Spleen (tissue), 11 donors: Measurements from ENCODE around the gene TP63. TPM values are rescaled to one million over a fixed set of nuclear protein-coding genes. Genes with fewer than 3 reads are reported as not detected.

Source experiments
- DNase-seq: peaks from one replicate; pipeline ENCODE4 v3.0.0-alpha.2; 2020
- H3K27ac ChIP-seq, 8 donors: fragments of 200-600 bp; sonication (generic) in 7 of 8; 1 replicate in 4 of 8; 2 replicates in 4 of 8; pipeline versions ENCODE4 v1.5.0 to v1.8.0; 2016 to 2021; ENCODE audit warnings: inconsistent platforms in 4 of 8, mild to moderate bottlenecking in 4 of 8, moderate library complexity in 1 of 8
- H3K27me3 ChIP-seq, 7 donors: fragments of 200-600 bp; sonication (generic) in 6 of 7; replicated peaks in 1 of 7; 1 replicate in 4 of 7; 2 replicates in 3 of 7; pipeline versions ENCODE4 v1.5.0 to v1.8.0; 2016 to 2021; ENCODE audit warnings: inconsistent platforms in 3 of 7, mild to moderate bottlenecking in 1 of 7
- H3K36me3 ChIP-seq, 6 donors: fragments of 200-600 bp; sonication (generic) in 5 of 6; 1 replicate in 4 of 6; 2 replicates in 2 of 6; pipeline versions ENCODE4 v1.5.0 to v1.8.0; 2016 to 2021; ENCODE audit warnings: inconsistent platforms in 2 of 6
- H3K4me1 ChIP-seq, 6 donors: fragments of 200-600 bp; sonication (generic) in 5 of 6; 1 replicate in 3 of 6; 2 replicates in 3 of 6; pipeline versions ENCODE4 v1.5.0 to v1.8.0; 2016 to 2021; ENCODE audit warnings: inconsistent platforms in 3 of 6
- H3K4me3 ChIP-seq, 8 donors: fragments of 200-600 bp; sonication (generic) in 7 of 8; 1 replicate in 4 of 8; 2 replicates in 4 of 8; pipeline versions ENCODE4 v1.5.0 to v1.8.0; 2016 to 2021; ENCODE audit warnings: inconsistent platforms in 4 of 8, mild to moderate bottlenecking in 4 of 8, moderate library complexity in 2 of 8
- H3K9me3 ChIP-seq, 8 donors: fragments of 200-600 bp; sonication (generic) in 7 of 8; 1 replicate in 4 of 8; 2 replicates in 4 of 8; pipeline versions ENCODE4 v1.5.0 to v1.8.0; 2016 to 2021; ENCODE audit warnings: inconsistent platforms in 4 of 8
- CTCF ChIP-seq, 11 experiments: fragments of 200-600 bp in 7 of 11; fragments of 450-650 bp in 4 of 11; sonication (generic) in 4 of 11; IDR thresholded peaks in 8 of 11; conservative IDR thresholded peaks in 3 of 11; 1 replicate in 7 of 11; 2 replicates in 4 of 11; pipeline versions ENCODE4 v1.4.0 to v1.8.0; 2016 to 2021; ENCODE audit warnings: antibody characterized with exemption in 11 of 11, inconsistent platforms in 4 of 11, mild to moderate bottlenecking in 1 of 11
- POLR2A ChIP-seq, 3 donors: fragments of 450-650 bp; IDR thresholded peaks; one replicate each; pipeline ENCODE4 v1.5.1; 2017; ENCODE audit warnings: antibody characterized with exemption in 3 of 3, mild to moderate bottlenecking in 1 of 3
- POLR2AphosphoS5 ChIP-seq, 3 donors: sonication (generic); formaldehyde crosslinking; IDR thresholded peaks; one replicate each; pipeline ENCODE4 v1.5.1; 2017; ENCODE audit warnings: antibody characterized with exemption in 3 of 3
- WGBS, 5 donors: extraction: QIAGEN DNeasy Blood & Tissue Kit in 3 of 5; methylation state at CpG; one replicate each; pipeline versions ENCODE4 v1.1.5 to v1.1.7; 2013 to 2018; 5-methylcytosine and 5-hydroxymethylcytosine counted together
- intact Hi-C: fragments of 100-400 bp; cut with DNase I; formaldehyde crosslinking; loops from one replicate; pipeline ENCODE4 v1.15.0; 2023; ENCODE audit warnings: low total_unique reads
- polyA plus RNA-seq, 3 donors: library from polyadenylated mRNA; stranded (reverse); fragments of 200-250 nt; gene quantifications; one replicate each; pipeline ENCODE4 v1.2.1, GENCODE V29; 2013
- total RNA-seq, 7 donors: library from RNA; depleted of rRNA in 3 of 7; stranded (reverse); fragments of >200 nt in 3 of 7; fragmentation: NEBNext Ultra II Directional in 4 of 7; extraction: Animal tissue kit (Norgen Biotek cat#: 25700) in 4 of 7; gene quantifications; one replicate each; pipeline versions ENCODE4 v1.1.0 to v1.2.1, GENCODE V29; 2016 to 2021
- donor health status: healthy with polysubstance abuse.
- donor health status: DM: no; HTN: no; CAD: no; lungs with moderate emphysema.
- donor health status: DM: no; HTN: no; CAD: no.
- donor health status: Bipolar disorder and iron deficiency.
- donor health status: healthy.
- donor health status: DM: no; HTN: no; CAD: no.
- donor health status: DM: yes; HTN: yes; CAD: no.

TP63 gene
- total and polyA plus RNA-seq, 10 donors = 0.09 to 0.68 (median 0.29) TPM

DNA sequence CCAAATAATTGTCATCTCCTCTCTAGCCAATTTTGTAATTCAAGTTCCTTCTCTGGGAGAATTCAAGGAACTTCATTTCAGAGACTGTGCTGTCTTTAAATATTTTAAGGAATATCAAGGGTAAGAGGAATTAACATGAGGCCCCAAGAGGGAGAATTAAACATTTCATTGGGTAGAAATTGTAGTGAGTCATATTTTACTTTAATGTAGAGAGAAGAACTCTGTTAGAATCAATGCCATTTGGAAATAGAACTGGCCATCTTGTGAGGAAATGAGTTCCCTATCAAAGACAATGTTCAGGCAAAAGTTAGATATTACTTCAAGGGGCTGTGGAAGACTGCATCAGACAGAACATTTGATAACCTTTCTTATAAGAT, 43.5 kb upstream of the TP63 start:
- peaks cover 0 to 6% (median 2%) of the 10 kb centered on the region in 8 donors for H3K9me3 ChIP-seq
- H3K36me3 ChIP-seq = no peaks in the 10 kb centered on the region
- no peak for DNase-seq
- no peaks in the 10 kb centered on the region for H3K27me3 ChIP-seq
- TF ChIP-seq POLR2AphosphoS5 (IDR thresholded peaks at IDR 0.05) = no peak
- no peak for TF ChIP-seq POLR2A (IDR thresholded peaks at IDR 0.05)
- no peak for TF ChIP-seq CTCF (IDR thresholded peaks at IDR 0.05 in 8 of 11, conservative IDR thresholded peaks at IDR 0.05 in 3 of 11)
- no peaks in the 10 kb centered on the region for H3K4me1 ChIP-seq
- H3K27ac ChIP-seq = no peak overlapping the region
- no peak overlapping the region for H3K4me3 ChIP-seq
- intact Hi-C loops = no loop called here

DNA sequence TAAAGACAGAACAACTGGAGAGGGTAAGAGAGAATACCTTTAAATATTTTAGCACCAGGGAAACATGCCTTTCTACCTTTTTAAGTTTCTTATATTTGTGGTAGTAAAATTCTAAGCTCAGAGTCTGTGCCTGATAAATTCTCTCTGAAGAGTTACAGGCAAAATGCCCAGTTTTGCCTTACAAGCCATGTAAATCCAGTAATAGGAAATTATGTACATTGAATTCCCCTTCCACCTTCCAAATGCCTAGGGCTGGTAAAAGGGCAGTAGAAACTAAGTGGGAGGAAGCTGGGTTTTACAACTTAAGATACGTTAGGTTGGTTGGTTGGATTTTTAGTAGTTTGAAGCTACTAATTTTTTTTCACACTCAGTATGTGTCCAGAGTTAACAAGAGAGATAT, 43.1 kb upstream of the TP63 start:
- Histone ChIP-seq H3K27ac (no peak overlapping the region), H3K36me3 (no peaks in the 10 kb centered on the region), H3K4me1 (no peaks in the 10 kb centered on the region), H3K27me3 (no peaks in the 10 kb centered on the region), H3K4me3 (no peak overlapping the region), H3K9me3 (peaks cover 0 to 7% (median 2%) of the 10 kb centered on the region in 8 donors)
- intact Hi-C loops = no loop called here
- WGBS, 5 donors = 32 to 74% (median 57%) methylated on average over 1 of the region's 1 CpG
- no peak for DNase-seq
- TF ChIP-seq POLR2AphosphoS5 (IDR thresholded peaks at IDR 0.05) = no peak
- no peak for TF ChIP-seq POLR2A (IDR thresholded peaks at IDR 0.05)
- no peak for TF ChIP-seq CTCF (IDR thresholded peaks at IDR 0.05 in 8 of 11, conservative IDR thresholded peaks at IDR 0.05 in 3 of 11)

GRCh38 chr3:189588475-189589178, 42.6 kb upstream of the TP63 start:
- no peak overlapping the region for H3K4me3 ChIP-seq
- WGBS, 5 donors = 86 to 92% (median 91%) methylated on average over 5 of the region's 5 CpGs
- H3K27ac ChIP-seq = no peak overlapping the region
- intact Hi-C loops = no loop called here
- H3K9me3 ChIP-seq = peaks cover 0 to 7% (median 2%) of the 10 kb centered on the region in 8 donors
- no peak for TF ChIP-seq POLR2A (IDR thresholded peaks at IDR 0.05)
- no peak for TF ChIP-seq POLR2AphosphoS5 (IDR thresholded peaks at IDR 0.05)
- TF ChIP-seq CTCF (IDR thresholded peaks at IDR 0.05 in 8 of 11, conservative IDR thresholded peaks at IDR 0.05 in 3 of 11) = no peak
- no peak for DNase-seq
- H3K4me1 ChIP-seq = no peaks in the 10 kb centered on the region
- H3K27me3 ChIP-seq = no peaks in the 10 kb centered on the region
- no peaks in the 10 kb centered on the region for H3K36me3 ChIP-seq

DNA sequence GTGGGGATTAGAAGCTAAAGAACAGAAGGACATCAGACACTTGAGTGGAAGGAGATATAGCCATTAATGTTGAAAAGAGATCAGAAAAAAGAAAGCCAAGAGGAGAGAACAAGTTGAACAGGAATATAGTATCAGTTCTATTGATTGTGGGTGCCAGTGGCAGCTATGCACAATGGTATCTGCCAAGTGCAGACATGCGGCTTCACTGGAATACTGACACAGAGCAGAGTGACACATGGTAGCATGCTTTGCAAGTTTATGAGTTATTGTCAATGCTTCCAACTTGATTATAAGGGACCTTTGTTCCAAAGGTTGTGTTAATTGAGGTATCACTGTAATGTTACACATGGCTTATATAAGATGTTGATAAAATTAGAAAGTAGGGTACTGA, 42.0 kb upstream of the TP63 start:
- intact Hi-C loops = no loop called here
- Histone ChIP-seq H3K27me3 (no peaks in the 10 kb centered on the region), H3K27ac (no peak overlapping the region), H3K4me1 (no peaks in the 10 kb centered on the region), H3K9me3 (peaks cover 0 to 7% (median 2%) of the 10 kb centered on the region in 8 donors), H3K4me3 (no peak overlapping the region), H3K36me3 (no peaks in the 10 kb centered on the region)
- DNase-seq = no peak
- WGBS, 5 donors = 86 to 100% (median 96%) methylated on average over 1 of the region's 1 CpG
- TF ChIP-seq POLR2AphosphoS5 (IDR thresholded peaks at IDR 0.05) (no peak), CTCF (IDR thresholded peaks at IDR 0.05 in 8 of 11, conservative IDR thresholded peaks at IDR 0.05 in 3 of 11) (no peak)
